Fibroblast of lung (primary cell): Measurements from ENCODE around the gene TCIRG1. TPM values are rescaled to one million over a fixed set of nuclear protein-coding genes. Genes with fewer than 3 reads are reported as not detected.

Source experiments
- DNase-seq, 2 donors: peaks; one replicate each; pipeline versions ENCODE4 v3.0.0 to v3.0.0-alpha.2; 2010; ENCODE audit warnings: low read depth in 2 of 2
- H2AFZ ChIP-seq: 2 replicates; pipeline ENCODE4 v1.5.1; 2012; ENCODE audit warnings: low read length, control low read depth, inconsistent platforms
- H3K27ac ChIP-seq: 2 replicates; pipeline ENCODE4 v1.5.1; 2011; ENCODE audit warnings: low read length, control low read depth; ENCODE audit not compliant: insufficient read depth
- H3K27me3 ChIP-seq: 2 replicates; pipeline ENCODE4 v1.5.1; 2011; ENCODE audit warnings: mild to moderate bottlenecking, low read length; ENCODE audit not compliant: control insufficient read depth, insufficient read depth
- H3K36me3 ChIP-seq: 2 replicates; pipeline ENCODE4 v1.5.1; 2011; ENCODE audit warnings: low read length; ENCODE audit not compliant: control insufficient read depth, insufficient read depth
- H3K4me1 ChIP-seq: 2 replicates; pipeline ENCODE4 v1.5.1; 2011; ENCODE audit warnings: low read length; ENCODE audit not compliant: control insufficient read depth, insufficient read depth; ENCODE audit errors: extremely low read depth
- H3K4me2 ChIP-seq: 2 replicates; pipeline ENCODE4 v1.5.1; 2011; ENCODE audit warnings: low read length, control low read depth; ENCODE audit not compliant: insufficient read depth; ENCODE audit errors: extremely low read depth
- H3K4me3 ChIP-seq, 4 experiments: fragments of 200-600 bp in 1 of 4; sonication (generic) in 1 of 4; replicated peaks in 1 of 4; 2 replicates each; pipeline ENCODE4 v1.5.1; 2011 to 2016; ENCODE audit warnings: low read length in 4 of 4, low read depth in 3 of 4, mild to moderate bottlenecking in 3 of 4, control low read depth in 2 of 4, inconsistent platforms in 1 of 4, mixed read lengths in 1 of 4; ENCODE audit not compliant: insufficient read depth in 1 of 4; ENCODE audit errors: control extremely low read depth in 1 of 4
- H3K79me2 ChIP-seq: 2 replicates; pipeline ENCODE4 v1.5.1; 2012; ENCODE audit warnings: mild to moderate bottlenecking, low read length, inconsistent platforms; ENCODE audit not compliant: control insufficient read depth, insufficient read depth
- H3K9ac ChIP-seq: 2 replicates; pipeline ENCODE4 v1.5.1; 2011; ENCODE audit warnings: mild to moderate bottlenecking, low read length, control low read depth; ENCODE audit not compliant: insufficient read depth
- H3K9me3 ChIP-seq: 2 replicates; pipeline ENCODE4 v1.5.1; 2012; ENCODE audit warnings: low read depth, low read length; ENCODE audit not compliant: control insufficient read depth, insufficient read depth
- H4K20me1 ChIP-seq: 2 replicates; pipeline ENCODE4 v1.5.1; 2011; ENCODE audit warnings: low read length; ENCODE audit not compliant: control insufficient read depth, insufficient read depth; ENCODE audit errors: extremely low read depth
- EZH2 ChIP-seq: IDR thresholded peaks from 2 replicates; pipeline ENCODE4 v1.5.1; 2012; ENCODE audit warnings: low read length, control low read depth, mild to moderate bottlenecking; ENCODE audit errors: missing control alignments
- polyA plus RNA-seq, 2 donors: library from polyadenylated mRNA; depleted of rRNA in 1 of 2; stranded (reverse) in 1 of 2; unstranded in 1 of 2; fragments of >200 nt; gene quantifications; 2 replicates each; pipeline ENCODE4 v1.2.1, GENCODE V29; 2011 to 2012; ENCODE audit warnings: missing spikeins in 1 of 2
- total RNA-seq: library from RNA; depleted of rRNA; stranded (reverse); fragments of >200 nt; gene quantifications from 2 replicates; pipeline ENCODE4 v1.2.1, GENCODE V29; 2014
- TF ChIP-seq, protein P1 (sequence below), 2 donors: IDR thresholded peaks in 1 of 2; conservative IDR thresholded peaks in 1 of 2; 1 replicate in 1 of 2; 2 replicates in 1 of 2; pipeline ENCODE4 v1.5.1; 2011 to 2012; ENCODE audit warnings: low read length in 2 of 2, control low read depth in 1 of 2, inconsistent platforms in 1 of 2, low read depth in 1 of 2, mild to moderate bottlenecking in 1 of 2

TCIRG1 gene
- total and polyA plus RNA-seq, 2 donors (not counting 1 experiment from before 2014, with no cell fraction given), result 26.7 to 46.2 TPM

DNA sequence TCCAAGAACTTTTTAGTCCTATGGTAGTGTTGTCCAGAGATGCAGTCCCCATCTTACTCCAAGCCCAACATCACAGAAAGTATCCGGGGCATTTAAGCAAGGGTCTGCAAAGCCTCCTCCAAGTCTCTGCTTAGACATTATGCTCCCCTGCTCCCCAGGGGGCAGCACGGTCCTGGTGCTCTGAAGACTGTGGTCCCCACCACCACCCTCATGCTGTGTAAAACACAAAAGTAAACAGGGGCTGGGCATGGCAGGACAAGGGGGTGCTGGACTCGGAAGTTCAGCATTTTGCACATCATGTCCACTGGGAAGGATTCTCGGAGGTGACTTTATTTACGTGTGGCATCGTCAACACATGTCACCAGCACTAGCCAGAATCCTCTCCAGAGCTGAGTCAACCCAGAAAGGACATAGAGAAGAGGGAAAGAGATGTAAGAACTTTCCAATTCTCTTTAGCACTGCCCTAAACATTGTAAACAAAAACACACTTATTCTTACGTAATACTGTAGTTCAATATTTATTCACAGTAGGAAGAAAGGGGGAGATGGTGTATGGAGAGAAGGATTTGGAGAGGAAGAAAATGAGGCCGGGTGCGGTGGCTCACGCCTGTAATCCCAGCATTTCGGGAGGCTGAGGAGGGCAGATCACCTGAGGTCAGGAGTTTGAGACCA lies 37.7 kb downstream of the TCIRG1 start:
- no peak overlapping the region for H2AFZ ChIP-seq
- TF ChIP-seq EZH2, result no peak
- TF ChIP-seq, protein P1, sequence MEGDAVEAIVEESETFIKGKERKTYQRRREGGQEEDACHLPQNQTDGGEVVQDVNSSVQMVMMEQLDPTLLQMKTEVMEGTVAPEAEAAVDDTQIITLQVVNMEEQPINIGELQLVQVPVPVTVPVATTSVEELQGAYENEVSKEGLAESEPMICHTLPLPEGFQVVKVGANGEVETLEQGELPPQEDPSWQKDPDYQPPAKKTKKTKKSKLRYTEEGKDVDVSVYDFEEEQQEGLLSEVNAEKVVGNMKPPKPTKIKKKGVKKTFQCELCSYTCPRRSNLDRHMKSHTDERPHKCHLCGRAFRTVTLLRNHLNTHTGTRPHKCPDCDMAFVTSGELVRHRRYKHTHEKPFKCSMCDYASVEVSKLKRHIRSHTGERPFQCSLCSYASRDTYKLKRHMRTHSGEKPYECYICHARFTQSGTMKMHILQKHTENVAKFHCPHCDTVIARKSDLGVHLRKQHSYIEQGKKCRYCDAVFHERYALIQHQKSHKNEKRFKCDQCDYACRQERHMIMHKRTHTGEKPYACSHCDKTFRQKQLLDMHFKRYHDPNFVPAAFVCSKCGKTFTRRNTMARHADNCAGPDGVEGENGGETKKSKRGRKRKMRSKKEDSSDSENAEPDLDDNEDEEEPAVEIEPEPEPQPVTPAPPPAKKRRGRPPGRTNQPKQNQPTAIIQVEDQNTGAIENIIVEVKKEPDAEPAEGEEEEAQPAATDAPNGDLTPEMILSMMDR (conservative IDR thresholded peaks at IDR 0.05 in 1 of 2, IDR thresholded peaks at IDR 0.05 in 1 of 2; ENCODE audit: low read depth in 1 of 2, low read length in 2 of 2), result peak; percentile 11 to 28
- no peak overlapping the region for H3K4me3 ChIP-seq
- H3K9me3 ChIP-seq, result no peaks in the 10 kb centered on the region
- H3K79me2 ChIP-seq, result no peaks in the 10 kb centered on the region
- H3K27me3 ChIP-seq, result no peaks in the 10 kb centered on the region
- no peak overlapping the region for H3K9ac ChIP-seq
- H4K20me1 ChIP-seq, result no peaks in the 10 kb centered on the region
- no peaks in the 10 kb centered on the region for H3K4me1 ChIP-seq
- no peaks in the 10 kb centered on the region for H3K36me3 ChIP-seq
- no peak overlapping the region for H3K4me2 ChIP-seq
- DNase-seq, result no peak
- no peak overlapping the region for H3K27ac ChIP-seq

GRCh38 chr11:68077617-68078582 lies 39.1 kb downstream of the TCIRG1 start:
- DNase-seq, result peak in 1 of 2 donors; percentile 10
- no peak overlapping the region for H3K9ac ChIP-seq
- no peak overlapping the region for H2AFZ ChIP-seq
- H3K27ac ChIP-seq, result no peak overlapping the region
- H3K36me3 ChIP-seq, result no peaks in the 10 kb centered on the region
- H3K27me3 ChIP-seq, result no peaks in the 10 kb centered on the region
- H3K9me3 ChIP-seq, result no peaks in the 10 kb centered on the region
- H3K4me3 ChIP-seq, result no peak overlapping the region
- H3K79me2 ChIP-seq, result no peaks in the 10 kb centered on the region
- H3K4me2 ChIP-seq, result no peak overlapping the region
- no peaks in the 10 kb centered on the region for H3K4me1 ChIP-seq
- TF ChIP-seq, protein P1 (conservative IDR thresholded peaks at IDR 0.05 in 1 of 2, IDR thresholded peaks at IDR 0.05 in 1 of 2; ENCODE audit: low read depth in 1 of 2, low read length in 2 of 2), result no peak
- TF ChIP-seq EZH2, result no peak
- no peaks in the 10 kb centered on the region for H4K20me1 ChIP-seq

DNA sequence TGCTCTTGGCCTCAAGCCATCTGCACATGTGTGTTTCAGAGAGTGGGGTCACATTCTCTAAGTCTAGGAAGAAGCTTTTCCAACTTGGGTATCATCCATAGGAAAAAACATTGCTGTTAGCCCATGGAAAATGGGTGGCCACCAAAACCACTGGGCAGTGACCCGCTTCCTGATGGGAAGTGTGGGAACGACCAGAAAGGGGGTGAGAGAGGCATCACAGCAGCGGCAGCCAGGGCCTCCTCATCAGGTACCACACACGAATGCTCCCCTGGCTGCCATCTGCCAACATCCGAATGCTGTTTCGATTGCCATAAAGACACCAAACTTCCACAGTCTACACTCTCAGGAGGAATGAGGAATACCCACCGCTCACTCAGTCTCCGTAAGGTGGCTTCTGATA lies 42.0 kb downstream of the TCIRG1 start:
- Histone ChIP-seq H3K4me2 (no peak overlapping the region), H3K4me1 (no peaks in the 10 kb centered on the region), H3K9me3 (no peaks in the 10 kb centered on the region), H4K20me1 (no peaks in the 10 kb centered on the region), H3K79me2 (no peaks in the 10 kb centered on the region), H2AFZ (no peak overlapping the region), H3K36me3 (no peaks in the 10 kb centered on the region), H3K9ac (no peak overlapping the region), H3K27me3 (no peaks in the 10 kb centered on the region), H3K4me3 (no peak overlapping the region), H3K27ac (no peak overlapping the region)
- no peak for DNase-seq
- TF ChIP-seq, protein P1 (conservative IDR thresholded peaks at IDR 0.05 in 1 of 2, IDR thresholded peaks at IDR 0.05 in 1 of 2; ENCODE audit: low read depth in 1 of 2, low read length in 2 of 2), result no peak
- TF ChIP-seq EZH2, result no peak
